Neutrophil (primary cell): Measurements from ENCODE around the gene SGMS1.

ENCODE experiments used
- H3K27ac ChIP-seq: fragments of 200-600 bp; sonication (generic); 2 replicates; pipeline ENCODE4 v1.5.1; 2016; ENCODE audit warnings: mild to moderate bottlenecking, moderate library complexity
- H3K27me3 ChIP-seq: fragments of 200-600 bp; sonication (generic); 2 replicates; pipeline ENCODE4 v1.6.0; 2016; ENCODE audit warnings: mild to moderate bottlenecking
- H3K36me3 ChIP-seq: fragments of 200-600 bp; sonication (generic); 2 replicates; pipeline ENCODE4 v1.5.1; 2017
- H3K4me1 ChIP-seq, 2 experiments: fragments of 200-600 bp in 1 of 2; sonication (generic) in 1 of 2; 1 replicate in 1 of 2; 2 replicates in 1 of 2; pipeline versions ENCODE4 v1.5.1 to v1.6.1; 2013 to 2016; ENCODE audit warnings: low read depth in 1 of 2, low read length in 1 of 2, mild to moderate bottlenecking in 1 of 2, moderate library complexity in 1 of 2; ENCODE audit not compliant: control insufficient read depth in 1 of 2, insufficient read depth in 1 of 2
- H3K4me3 ChIP-seq, 2 experiments: fragments of 200-600 bp in 1 of 2; sonication (generic) in 1 of 2; 1 replicate in 1 of 2; 2 replicates in 1 of 2; pipeline ENCODE4 v1.5.1; 2013 to 2016; ENCODE audit warnings: low read depth in 1 of 2, low read length in 1 of 2, mild to moderate bottlenecking in 1 of 2, moderate library complexity in 1 of 2
- H3K9me3 ChIP-seq: fragments of 200-600 bp; sonication (generic); 2 replicates; pipeline ENCODE4 v1.5.1; 2016
- CTCF ChIP-seq: fragments of 200-600 bp; sonication (generic); IDR thresholded peaks from 2 replicates; pipeline ENCODE4 v1.5.1; 2016; ENCODE audit warnings: antibody characterized with exemption

Gene SGMS1

GRCh38 chr10:50596897-50597296 lies 26.9 kb downstream of the SGMS1 start:
- no peak overlapping the region for H3K4me3 ChIP-seq
- H3K27ac ChIP-seq = no peak overlapping the region
- H3K4me1 ChIP-seq = no peaks in the 10 kb centered on the region
- no peaks in the 10 kb centered on the region for H3K9me3 ChIP-seq
- no peaks in the 10 kb centered on the region for H3K36me3 ChIP-seq
- H3K27me3 ChIP-seq = no peaks in the 10 kb centered on the region
- TF ChIP-seq CTCF = no peak

- no peak for TF ChIP-seq CTCF
- no peaks in the 10 kb centered on the region for H3K4me1 ChIP-seq
- H3K27ac ChIP-seq = no peak overlapping the region
- H3K4me3 ChIP-seq = no peak overlapping the region
- no peaks in the 10 kb centered on the region for H3K36me3 ChIP-seq
- H3K9me3 ChIP-seq = no peaks in the 10 kb centered on the region
- no peaks in the 10 kb centered on the region for H3K27me3 ChIP-seq
These were observed 27.3 kb downstream of the SGMS1 start for GRCh38 chr10:50596456-50596855.

GRCh38 chr10:50595785-50596184 lies 28.0 kb downstream of the SGMS1 start:
- H3K4me1 ChIP-seq = no peaks in the 10 kb centered on the region
- no peaks in the 10 kb centered on the region for H3K36me3 ChIP-seq
- H3K4me3 ChIP-seq = no peak overlapping the region
- H3K27ac ChIP-seq = no peak overlapping the region
- TF ChIP-seq CTCF = no peak
- no peaks in the 10 kb centered on the region for H3K27me3 ChIP-seq
- no peaks in the 10 kb centered on the region for H3K9me3 ChIP-seq

- no peak for TF ChIP-seq CTCF
- Histone ChIP-seq H3K9me3 (no peaks in the 10 kb centered on the region), H3K36me3 (peaks cover 10% of the 10 kb centered on the region), H3K4me3 (no peak overlapping the region), H3K4me1 (no peaks in the 10 kb centered on the region), H3K27me3 (no peaks in the 10 kb centered on the region), H3K27ac (no peak overlapping the region)
These were observed 30.0 kb downstream of the SGMS1 start for GRCh38 chr10:50593523-50594376.

GRCh38 chr10:50592961-50593418 lies 30.8 kb downstream of the SGMS1 start:
- Histone ChIP-seq H3K4me1 (no peaks in the 10 kb centered on the region), H3K9me3 (no peaks in the 10 kb centered on the region), H3K27me3 (no peaks in the 10 kb centered on the region), H3K36me3 (peaks cover 11% of the 10 kb centered on the region), H3K4me3 (no peak overlapping the region), H3K27ac (no peak overlapping the region)
- no peak for TF ChIP-seq CTCF
